ENCODE results near the gene MAGI2. TPM values are rescaled to one million over a fixed set of nuclear protein-coding genes. Genes with fewer than 3 reads are reported as not detected.
A peak's percentile ranks its signal among the peaks of the same experiment; 100 is the strongest.

MAGI2 gene
- total and polyA plus RNA-seq, 2 experiments from 2014 or later = 16.8 to 24.7 TPM

DNA sequence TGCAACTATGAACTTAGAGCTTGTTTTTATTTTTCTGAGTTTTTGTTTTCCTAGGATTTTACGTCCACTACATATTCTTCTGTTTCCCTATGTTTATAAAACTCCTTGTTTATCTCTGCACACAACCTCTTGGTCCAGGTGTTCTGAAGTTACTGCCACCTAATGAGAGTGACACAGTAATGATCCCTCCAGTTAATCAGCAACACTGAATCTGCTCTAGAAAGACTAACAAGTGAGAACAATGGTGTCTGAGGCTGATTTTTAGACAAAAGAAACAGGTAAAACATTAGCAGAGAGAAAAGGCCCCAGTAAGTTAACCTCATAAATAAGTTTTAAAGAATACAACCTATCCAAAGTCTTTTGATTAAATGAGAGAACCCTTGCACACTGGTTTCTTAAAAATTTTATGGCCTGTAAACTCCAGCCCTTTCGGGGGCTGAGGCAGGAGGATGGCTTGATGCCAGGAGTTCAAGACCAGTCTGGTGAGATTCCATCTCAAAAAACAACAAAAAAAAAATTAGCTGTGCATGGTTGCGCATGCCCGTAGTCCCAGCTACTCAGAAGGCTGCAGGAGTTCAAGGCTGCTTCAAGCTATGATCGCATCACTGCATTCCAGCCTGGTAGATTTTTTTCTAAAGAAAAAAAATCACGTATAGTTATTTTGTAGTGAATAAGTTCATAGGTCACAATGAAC is 397.6 kb downstream of the MAGI2 start:
- no peak overlapping the region for H3K27ac ChIP-seq
- DNase-seq (ENCODE audit: low read depth in 1 of 2, low spot score in 1 of 2) = no peak
- TF ChIP-seq, protein P1, sequence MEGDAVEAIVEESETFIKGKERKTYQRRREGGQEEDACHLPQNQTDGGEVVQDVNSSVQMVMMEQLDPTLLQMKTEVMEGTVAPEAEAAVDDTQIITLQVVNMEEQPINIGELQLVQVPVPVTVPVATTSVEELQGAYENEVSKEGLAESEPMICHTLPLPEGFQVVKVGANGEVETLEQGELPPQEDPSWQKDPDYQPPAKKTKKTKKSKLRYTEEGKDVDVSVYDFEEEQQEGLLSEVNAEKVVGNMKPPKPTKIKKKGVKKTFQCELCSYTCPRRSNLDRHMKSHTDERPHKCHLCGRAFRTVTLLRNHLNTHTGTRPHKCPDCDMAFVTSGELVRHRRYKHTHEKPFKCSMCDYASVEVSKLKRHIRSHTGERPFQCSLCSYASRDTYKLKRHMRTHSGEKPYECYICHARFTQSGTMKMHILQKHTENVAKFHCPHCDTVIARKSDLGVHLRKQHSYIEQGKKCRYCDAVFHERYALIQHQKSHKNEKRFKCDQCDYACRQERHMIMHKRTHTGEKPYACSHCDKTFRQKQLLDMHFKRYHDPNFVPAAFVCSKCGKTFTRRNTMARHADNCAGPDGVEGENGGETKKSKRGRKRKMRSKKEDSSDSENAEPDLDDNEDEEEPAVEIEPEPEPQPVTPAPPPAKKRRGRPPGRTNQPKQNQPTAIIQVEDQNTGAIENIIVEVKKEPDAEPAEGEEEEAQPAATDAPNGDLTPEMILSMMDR (IDR thresholded peaks at IDR 0.05; ENCODE audit: low read depth, low read length) = no peak
- no peaks in the 10 kb centered on the region for H3K36me3 ChIP-seq
- H3K4me1 ChIP-seq (ENCODE audit: low read depth) = no peaks in the 10 kb centered on the region
- no peaks in the 10 kb centered on the region for H3K9me3 ChIP-seq (ENCODE audit: low read depth)
- no peak overlapping the region for H3K4me3 ChIP-seq
- H3K27me3 ChIP-seq = no peaks in the 10 kb centered on the region

DNA sequence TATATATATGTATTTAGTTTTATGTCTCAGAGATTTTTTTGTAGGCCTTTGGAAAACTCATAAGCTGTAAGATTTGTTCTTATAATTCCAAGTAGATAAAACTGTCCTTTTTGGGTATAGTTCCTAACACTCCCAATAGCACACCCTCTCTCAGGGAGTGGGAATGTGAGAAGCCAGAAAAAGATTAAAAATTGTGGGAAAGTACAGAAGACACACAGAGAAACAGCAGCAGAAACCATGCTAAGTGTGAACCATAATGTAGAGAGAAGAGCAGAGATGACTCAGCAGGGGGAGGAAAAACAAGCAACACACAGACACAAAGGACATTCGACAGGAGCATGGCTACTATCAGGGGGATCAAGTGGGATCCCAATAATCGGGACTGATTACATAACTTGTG is 401.6 kb downstream of the MAGI2 start:
- Histone ChIP-seq H3K27me3 (no peaks in the 10 kb centered on the region), H3K36me3 (no peaks in the 10 kb centered on the region), H3K4me1 (ENCODE audit: low read depth) (no peaks in the 10 kb centered on the region), H3K4me3 (no peak overlapping the region), H3K27ac (no peak overlapping the region), H3K9me3 (ENCODE audit: low read depth) (no peaks in the 10 kb centered on the region)
- TF ChIP-seq, protein P1 (IDR thresholded peaks at IDR 0.05; ENCODE audit: low read depth, low read length) = no peak
- DNase-seq (ENCODE audit: low read depth in 1 of 2, low spot score in 1 of 2) = no peak

DNA sequence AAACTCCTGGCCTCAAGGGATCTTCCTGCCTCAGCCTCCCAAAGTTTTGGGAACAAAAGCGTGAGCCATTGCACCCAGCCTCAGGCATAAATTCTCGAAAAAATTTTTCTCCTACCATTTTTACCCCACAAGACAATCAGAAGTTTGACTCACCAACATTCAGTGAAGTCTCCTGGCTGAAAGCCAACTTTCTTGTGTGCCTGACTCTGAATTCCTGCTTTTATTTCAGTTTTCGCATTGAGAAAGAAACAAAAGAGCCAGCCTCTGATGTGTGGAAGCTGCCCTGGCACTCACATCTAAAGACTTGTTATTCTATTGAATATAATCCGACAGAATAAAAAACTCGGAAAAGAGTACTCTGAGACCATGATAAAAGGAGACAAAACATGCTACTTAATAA is 402.9 kb downstream of the MAGI2 start:
- Histone ChIP-seq H3K36me3 (no peaks in the 10 kb centered on the region), H3K27ac (no peak overlapping the region), H3K4me1 (ENCODE audit: low read depth) (no peaks in the 10 kb centered on the region), H3K4me3 (no peak overlapping the region), H3K27me3 (no peaks in the 10 kb centered on the region), H3K9me3 (ENCODE audit: low read depth) (no peaks in the 10 kb centered on the region)
- peak in 1 of 2 donors; percentile 50 for DNase-seq (ENCODE audit: low read depth in 1 of 2, low spot score in 1 of 2)
- TF ChIP-seq, protein P1 (IDR thresholded peaks at IDR 0.05; ENCODE audit: low read depth, low read length) = no peak

DNA sequence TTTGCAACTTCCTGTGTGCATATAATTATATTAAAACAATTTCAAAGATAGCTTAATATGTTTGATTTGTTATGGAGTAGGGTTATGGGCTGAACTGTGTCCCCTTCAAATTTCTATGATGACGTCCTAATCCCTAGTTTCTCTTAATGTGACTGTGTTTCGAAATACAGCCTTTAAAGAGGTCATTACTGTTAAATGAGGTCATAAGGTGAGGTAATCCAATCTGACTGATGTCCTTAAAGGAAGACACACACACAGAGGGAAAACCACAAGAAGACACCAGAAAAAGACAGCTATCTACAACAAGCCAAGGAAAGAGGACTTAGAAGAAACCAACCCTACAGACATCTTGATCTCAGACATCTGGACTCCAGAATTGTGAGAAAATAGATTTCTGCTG is 407.4 kb downstream of the MAGI2 start:
- Histone ChIP-seq H3K27me3 (no peaks in the 10 kb centered on the region), H3K36me3 (no peaks in the 10 kb centered on the region), H3K4me1 (ENCODE audit: low read depth) (no peaks in the 10 kb centered on the region), H3K27ac (no peak overlapping the region), H3K9me3 (ENCODE audit: low read depth) (no peaks in the 10 kb centered on the region), H3K4me3 (no peak overlapping the region)
- TF ChIP-seq, protein P1 (IDR thresholded peaks at IDR 0.05; ENCODE audit: low read depth, low read length) = no peak
- no peak for DNase-seq (ENCODE audit: low read depth in 1 of 2, low spot score in 1 of 2)

DNA sequence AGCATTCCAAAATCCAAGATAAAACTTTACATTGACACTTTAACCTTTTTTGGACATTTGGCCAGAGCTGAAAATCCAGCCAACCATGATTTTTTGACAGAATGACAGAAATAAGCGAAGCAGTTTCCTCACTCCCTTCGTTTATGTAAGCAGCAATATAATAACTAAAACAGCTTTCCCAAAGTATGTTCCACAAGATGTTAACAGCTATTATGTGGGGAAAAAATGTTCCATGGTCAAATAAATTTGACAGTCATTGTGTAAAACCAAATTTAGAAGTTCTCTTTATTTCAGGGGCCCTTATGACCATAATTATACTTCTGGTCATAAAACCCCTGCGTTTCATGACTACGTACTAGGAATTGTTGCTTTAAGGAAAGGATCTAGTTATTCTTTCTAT is 416.5 kb downstream of the MAGI2 start:
- no peak overlapping the region for H3K4me3 ChIP-seq
- TF ChIP-seq, protein P1 (IDR thresholded peaks at IDR 0.05; ENCODE audit: low read depth, low read length) = no peak
- no peak overlapping the region for H3K27ac ChIP-seq
- no peaks in the 10 kb centered on the region for H3K27me3 ChIP-seq
- no peaks in the 10 kb centered on the region for H3K4me1 ChIP-seq (ENCODE audit: low read depth)
- no peak for DNase-seq (ENCODE audit: low read depth in 1 of 2, low spot score in 1 of 2)
- H3K36me3 ChIP-seq = no peaks in the 10 kb centered on the region
- H3K9me3 ChIP-seq (ENCODE audit: low read depth) = no peaks in the 10 kb centered on the region

Data from cardiac muscle cell (in vitro differentiated cells and primary cell).